ENCODE results near the gene GXYLT1. TPM values are rescaled to one million over a fixed set of nuclear protein-coding genes. Genes with fewer than 3 reads are reported as not detected.

The GXYLT1 gene
- total RNA-seq, 6 experiments from 2014 or later = 9.3 to 13.8 (median 10.8) TPM

- no peak for TF ChIP-seq POLR2A (IDR thresholded peaks at IDR 0.05)
- TF ChIP-seq, protein P1, sequence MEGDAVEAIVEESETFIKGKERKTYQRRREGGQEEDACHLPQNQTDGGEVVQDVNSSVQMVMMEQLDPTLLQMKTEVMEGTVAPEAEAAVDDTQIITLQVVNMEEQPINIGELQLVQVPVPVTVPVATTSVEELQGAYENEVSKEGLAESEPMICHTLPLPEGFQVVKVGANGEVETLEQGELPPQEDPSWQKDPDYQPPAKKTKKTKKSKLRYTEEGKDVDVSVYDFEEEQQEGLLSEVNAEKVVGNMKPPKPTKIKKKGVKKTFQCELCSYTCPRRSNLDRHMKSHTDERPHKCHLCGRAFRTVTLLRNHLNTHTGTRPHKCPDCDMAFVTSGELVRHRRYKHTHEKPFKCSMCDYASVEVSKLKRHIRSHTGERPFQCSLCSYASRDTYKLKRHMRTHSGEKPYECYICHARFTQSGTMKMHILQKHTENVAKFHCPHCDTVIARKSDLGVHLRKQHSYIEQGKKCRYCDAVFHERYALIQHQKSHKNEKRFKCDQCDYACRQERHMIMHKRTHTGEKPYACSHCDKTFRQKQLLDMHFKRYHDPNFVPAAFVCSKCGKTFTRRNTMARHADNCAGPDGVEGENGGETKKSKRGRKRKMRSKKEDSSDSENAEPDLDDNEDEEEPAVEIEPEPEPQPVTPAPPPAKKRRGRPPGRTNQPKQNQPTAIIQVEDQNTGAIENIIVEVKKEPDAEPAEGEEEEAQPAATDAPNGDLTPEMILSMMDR (IDR thresholded peaks at IDR 0.05) = no peak
- 60% methylated on average over 2 of the region's 5 CpGs for WGBS (ENCODE audit: insufficient coverage, low coverage, low lambda C conversion rate, missing lambda C conversion rate)
- ATAC-seq = peak in 1 of 4 donors; percentile 31
These were observed 50.4 kb downstream of the GXYLT1 start for GRCh38 chr12:42094277-42094676.

DNA sequence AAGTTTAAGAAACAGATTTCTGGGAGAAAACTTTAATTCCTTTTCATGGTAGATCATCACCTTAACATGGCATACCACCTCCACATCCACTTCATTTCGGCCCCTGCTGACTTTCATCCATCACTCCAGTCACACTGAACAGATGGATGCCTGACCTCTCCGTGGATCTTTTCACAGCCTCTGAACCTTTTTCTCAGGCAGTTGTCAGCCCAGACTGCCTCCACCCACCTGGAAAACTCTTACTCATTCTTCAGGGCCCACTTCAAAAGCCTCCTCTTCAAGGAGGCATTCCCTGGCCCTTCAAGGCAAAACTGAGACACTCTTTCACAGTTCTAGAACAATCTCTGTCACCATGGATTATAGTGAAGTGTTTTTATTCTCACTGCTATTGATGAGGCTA is 52.9 kb downstream of the GXYLT1 start:
- intact Hi-C loops (cut with DNase I) = no loop called here
- no peak overlapping the region for H3K27ac ChIP-seq
- no peak overlapping the region for H3K4me3 ChIP-seq
- H3K4me1 ChIP-seq = no peaks in the 10 kb centered on the region
- H3K27me3 ChIP-seq = no peaks in the 10 kb centered on the region
- ATAC-seq = no peak
- H3K9me3 ChIP-seq = no peaks in the 10 kb centered on the region
- WGBS (ENCODE audit: insufficient coverage, low coverage, low lambda C conversion rate, missing lambda C conversion rate) = 82% methylated on average over 2 of the region's 2 CpGs
- DNase-seq = no peak
- no peaks in the 10 kb centered on the region for H3K36me3 ChIP-seq
- TF ChIP-seq POLR2A (IDR thresholded peaks at IDR 0.05) = no peak

More at GRCh38 chr12:42094277-42094676, 50.4 kb downstream of the GXYLT1 start:
- H3K9me3 ChIP-seq = no peaks in the 10 kb centered on the region
- H3K27ac ChIP-seq = no peak overlapping the region
- intact Hi-C loops (cut with DNase I) = no loop called here
- H3K27me3 ChIP-seq = no peaks in the 10 kb centered on the region
- no peak for DNase-seq
- H3K4me1 ChIP-seq = no peaks in the 10 kb centered on the region
- H3K36me3 ChIP-seq = no peaks in the 10 kb centered on the region
- H3K4me3 ChIP-seq = no peak overlapping the region

DNA sequence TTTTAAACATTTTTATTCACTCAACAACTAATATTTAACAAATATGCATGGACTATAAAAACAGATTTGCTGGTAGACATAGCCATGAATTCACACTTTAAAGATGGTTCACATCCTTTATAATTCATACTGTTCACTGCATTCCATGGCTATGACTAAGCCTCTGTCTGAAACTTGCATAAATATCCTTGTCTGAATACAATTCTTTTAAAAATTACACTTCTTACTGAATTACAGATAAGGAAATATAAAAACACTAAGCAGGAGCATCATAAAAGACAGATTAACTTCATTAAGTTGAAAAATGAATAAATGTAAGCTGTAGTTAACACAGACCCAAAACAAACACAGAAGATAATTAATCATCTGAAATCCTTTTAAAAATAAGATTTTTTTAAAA is 53.8 kb downstream of the GXYLT1 start:
- DNase-seq (no peak), ATAC-seq (no peak)
- Histone ChIP-seq H3K9me3 (no peaks in the 10 kb centered on the region), H3K4me1 (no peaks in the 10 kb centered on the region), H3K36me3 (no peaks in the 10 kb centered on the region), H3K27me3 (no peaks in the 10 kb centered on the region), H3K27ac (no peak overlapping the region), H3K4me3 (no peak overlapping the region)
- no peak for TF ChIP-seq POLR2A (IDR thresholded peaks at IDR 0.05)
- TF ChIP-seq, protein P1 (IDR thresholded peaks at IDR 0.05) = no peak
- intact Hi-C loops (cut with DNase I) = no loop called here

DNA sequence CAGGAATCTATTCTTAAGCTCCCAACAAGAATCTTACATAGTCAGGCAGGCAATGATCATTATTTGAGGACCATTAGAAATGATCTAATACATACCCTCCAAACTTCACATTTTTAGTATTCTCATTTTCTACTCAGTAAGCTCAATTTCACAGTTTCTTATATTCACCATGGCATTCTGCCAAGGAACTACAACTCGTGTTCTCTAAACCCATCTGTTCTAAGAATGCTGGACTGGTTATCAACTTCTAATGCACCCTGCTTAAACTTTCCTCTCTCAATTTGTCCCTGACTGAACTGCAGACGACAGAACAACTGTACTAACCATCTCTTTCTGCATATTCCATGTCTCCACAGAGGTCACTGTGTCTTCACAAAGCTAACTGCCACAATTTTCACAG is 58.6 kb downstream of the GXYLT1 start:
- H3K27ac ChIP-seq = no peak overlapping the region
- no peaks in the 10 kb centered on the region for H3K36me3 ChIP-seq
- ATAC-seq (no peak), DNase-seq (no peak)
- WGBS (ENCODE audit: insufficient coverage, low coverage, low lambda C conversion rate, missing lambda C conversion rate) = 61% methylated on average over 2 of the region's 2 CpGs
- no peaks in the 10 kb centered on the region for H3K9me3 ChIP-seq
- H3K4me3 ChIP-seq = no peak overlapping the region
- H3K4me1 ChIP-seq = no peaks in the 10 kb centered on the region
- no peaks in the 10 kb centered on the region for H3K27me3 ChIP-seq
- intact Hi-C loops (cut with DNase I) = no loop called here
- TF ChIP-seq, protein P1 (IDR thresholded peaks at IDR 0.05) = no peak
- no peak for TF ChIP-seq POLR2A (IDR thresholded peaks at IDR 0.05)

- H3K4me1 ChIP-seq = no peaks in the 10 kb centered on the region
- TF ChIP-seq POLR2A (IDR thresholded peaks at IDR 0.05) = no peak
- TF ChIP-seq, protein P1 (IDR thresholded peaks at IDR 0.05) = no peak
- no peaks in the 10 kb centered on the region for H3K9me3 ChIP-seq
- intact Hi-C loops (cut with DNase I) = no loop called here
- no peaks in the 10 kb centered on the region for H3K36me3 ChIP-seq
- WGBS (ENCODE audit: insufficient coverage, low coverage, low lambda C conversion rate, missing lambda C conversion rate) = 31% methylated on average over 3 of the region's 3 CpGs
- H3K4me3 ChIP-seq = no peak overlapping the region
- H3K27ac ChIP-seq = no peak overlapping the region
- DNase-seq = no peak
- H3K27me3 ChIP-seq = no peaks in the 10 kb centered on the region
- ATAC-seq = no peak
These were observed 59.1 kb downstream of the GXYLT1 start for GRCh38 chr12:42085594-42085993.
